GM12875 (cell line): ENCODE results near the gene PLXNA3.

ENCODE experiments used
- H3K4me3 ChIP-seq: one replicate; pipeline ENCODE4 v1.5.1; 2011; ENCODE audit warnings: low read depth, low read length, control low read depth
- CTCF ChIP-seq: IDR thresholded peaks from 2 replicates; pipeline ENCODE4 v1.5.1; 2011; ENCODE audit warnings: low read depth, mild to moderate bottlenecking, control low read depth, inconsistent platforms, low read length, moderate library complexity, borderline replicate concordance; ENCODE audit not compliant: insufficient read depth

PLXNA3 gene

GRCh38 chrX:154459832-154460231 is 1.8 kb downstream of the PLXNA3 start:
- no peak overlapping the region for H3K4me3 ChIP-seq

GRCh38 chrX:154460326-154460725 is 2.2 kb downstream of the PLXNA3 start:
- H3K4me3 ChIP-seq, result no peak overlapping the region

More at GRCh38 chrX:154459832-154460231, 1.8 kb downstream of the PLXNA3 start:
- no peak for TF ChIP-seq CTCF

GRCh38 chrX:154462396-154462795 is 4.3 kb downstream of the PLXNA3 start:
- TF ChIP-seq CTCF, result no peak
- H3K4me3 ChIP-seq, result no peak overlapping the region

More at GRCh38 chrX:154460326-154460725, 2.2 kb downstream of the PLXNA3 start:
- no peak for TF ChIP-seq CTCF

GRCh38 chrX:154463611-154464220 is 5.6 kb downstream of the PLXNA3 start:
- TF ChIP-seq CTCF, result no peak
- no peak overlapping the region for H3K4me3 ChIP-seq

- H3K4me3 ChIP-seq, result no peak overlapping the region
- TF ChIP-seq CTCF, result no peak
Measured at GRCh38 chrX:154464806-154465365, 6.8 kb downstream of the PLXNA3 start.

- no peak overlapping the region for H3K4me3 ChIP-seq
- no peak for TF ChIP-seq CTCF
Measured at GRCh38 chrX:154465601-154466000, 7.5 kb downstream of the PLXNA3 start.

- H3K4me3 ChIP-seq, result no peak overlapping the region
- no peak for TF ChIP-seq CTCF
Measured at GRCh38 chrX:154466036-154466435, 8.0 kb downstream of the PLXNA3 start.
